HepG2 (cell line): ENCODE measurements around the gene MED25. TPM values are rescaled to one million over a fixed set of nuclear protein-coding genes. Genes with fewer than 3 reads are reported as not detected.
A peak's percentile ranks its signal among the peaks of the same experiment; 100 is the strongest.

Source experiments
- HDAC6 ChIP-seq: fragments of 200-600 bp; sonication (generic); IDR thresholded peaks from 2 replicates; pipeline ENCODE4 v1.7.0; 2017; ENCODE audit warnings: mild to moderate bottlenecking, antibody characterized with exemption, low read length, low read depth
- HMG20B ChIP-seq: conservative IDR thresholded peaks from 2 replicates; pipeline ENCODE4 v1.6.1; 2016; ENCODE audit warnings: missing genetic modification reagents, missing compliant biosample characterization
- JUN ChIP-seq: sonication (generic); formaldehyde crosslinking; IDR thresholded peaks from 2 replicates; pipeline ENCODE4 v1.4.0; 2020; ENCODE audit warnings: mild to moderate bottlenecking, missing genetic modification reagents
- KDM5A ChIP-seq: fragments of 200-600 bp; sonication (generic); IDR thresholded peaks from 2 replicates; pipeline ENCODE4 v1.7.0; 2018; ENCODE audit warnings: antibody characterized with exemption, mild to moderate bottlenecking, low read length, borderline replicate concordance
- KLF16 ChIP-seq, 2 experiments: sonication (generic) in 1 of 2; formaldehyde crosslinking in 1 of 2; IDR thresholded peaks; 2 replicates each; pipeline versions ENCODE4 v1.6.1 to v1.8.0; 2016 to 2023; ENCODE audit warnings: missing genetic modification reagents in 2 of 2, missing compliant biosample characterization in 1 of 2
- MBD4 ChIP-seq: IDR thresholded peaks from 2 replicates; pipeline ENCODE4 v1.6.1; 2012; ENCODE audit warnings: low read length, inconsistent platforms, borderline replicate concordance
- NRL ChIP-seq: sonication (generic); formaldehyde crosslinking; IDR thresholded peaks from 2 replicates; pipeline ENCODE4 v1.5.0; 2020; ENCODE audit warnings: missing genetic modification reagents, mild to moderate bottlenecking, moderate library complexity, borderline replicate concordance
- PAWR ChIP-seq: sonication (generic); formaldehyde crosslinking; IDR thresholded peaks from 2 replicates; pipeline ENCODE4 v1.4.0; 2020; ENCODE audit warnings: missing genetic modification reagents, mild to moderate bottlenecking, borderline replicate concordance
- RFX1 ChIP-seq: fragments of 450-650 bp; IDR thresholded peaks from 2 replicates; pipeline ENCODE4 v1.6.1; 2017
- SAP130 ChIP-seq: IDR thresholded peaks from 2 replicates; pipeline ENCODE4 v1.6.1; 2016; ENCODE audit warnings: low read depth
- SMAD1 ChIP-seq: sonication (generic); formaldehyde crosslinking; IDR thresholded peaks from 2 replicates; pipeline ENCODE4 v1.4.0; 2020; ENCODE audit warnings: missing genetic modification reagents, low read depth, mild to moderate bottlenecking, borderline replicate concordance
- SNAPC4 ChIP-seq: sonication (generic); formaldehyde crosslinking; IDR thresholded peaks from 2 replicates; pipeline ENCODE4 v1.4.0; 2020; ENCODE audit warnings: mild to moderate bottlenecking, missing genetic modification reagents
- TRAFD1 ChIP-seq: sonication (generic); formaldehyde crosslinking; IDR thresholded peaks from 2 replicates; pipeline ENCODE4 v1.5.1; 2020; ENCODE audit warnings: missing genetic modification reagents, mild to moderate bottlenecking, borderline replicate concordance
- XRCC5 ChIP-seq: fragments of 200-400 bp; formaldehyde crosslinking; optimal IDR thresholded peaks from 2 replicates; pipeline ENCODE3; 2017; ENCODE audit warnings: mild to moderate bottlenecking, low read length
- ZBTB8A ChIP-seq: sonication (generic); formaldehyde crosslinking; IDR thresholded peaks from 2 replicates; pipeline ENCODE4 v1.4.0; 2020; ENCODE audit warnings: mild to moderate bottlenecking, low read depth, missing genetic modification reagents, borderline replicate concordance
- ZNF136 ChIP-seq: sonication (generic); formaldehyde crosslinking; IDR thresholded peaks from 2 replicates; pipeline ENCODE4 v1.8.1; 2022; ENCODE audit warnings: low read depth, mild to moderate bottlenecking, moderate library complexity, missing genetic modification reagents
- ZNF362 ChIP-seq: sonication (generic); formaldehyde crosslinking; IDR thresholded peaks from 2 replicates; pipeline ENCODE4 v1.4.0; 2020; ENCODE audit warnings: missing genetic modification reagents, mild to moderate bottlenecking, borderline replicate concordance
- ZNF430 ChIP-seq: sonication (generic); formaldehyde crosslinking; IDR thresholded peaks from 2 replicates; pipeline ENCODE4 v1.9.0; 2021; ENCODE audit warnings: mild to moderate bottlenecking, missing genetic modification reagents
- ZNF562 ChIP-seq: sonication (generic); formaldehyde crosslinking; IDR thresholded peaks from 2 replicates; pipeline ENCODE4 v1.8.0; 2022; ENCODE audit warnings: missing genetic modification reagents, borderline replicate concordance
- ZNF740 ChIP-seq: sonication (generic); formaldehyde crosslinking; IDR thresholded peaks from 2 replicates; pipeline ENCODE4 v1.4.0; 2020; ENCODE audit warnings: missing genetic modification reagents
- ZSCAN29 ChIP-seq: sonication (generic); formaldehyde crosslinking; conservative IDR thresholded peaks from 2 replicates; pipeline ENCODE4 v1.4.0; 2020; ENCODE audit warnings: mild to moderate bottlenecking, missing genetic modification reagents
- polyA plus RNA-seq, 8 experiments: library from polyadenylated mRNA; depleted of rRNA in 3 of 8; stranded (reverse) in 7 of 8; unstranded in 1 of 8; fragments of >200 nt; fragmentation: Illumina TruSeq in 4 of 8; extraction: Trizol in 4 of 8; gene quantifications; 2 replicates each; pipeline versions ENCODE4 v1.2.1 to v1.2.3, GENCODE V29; 2011 to 2016; ENCODE audit warnings: low read depth in 4 of 8, missing spikeins in 1 of 8, mixed read lengths in 1 of 8; ENCODE audit not compliant: insufficient read depth in 1 of 8
- total RNA-seq, 5 experiments: library from RNA; depleted of rRNA; stranded (reverse); fragments of >200 nt; fragmentation: Illumina TruSeq; extraction: Trizol; gene quantifications; 2 replicates each; pipeline ENCODE4 v1.2.3, GENCODE V29; 2016; ENCODE audit warnings: low read depth in 1 of 5

Gene MED25
- total and polyA plus RNA-seq, 2 of the 13 experiments (the other 11 are each of a cell fraction or from before 2014, with no cell fraction given): 11.1 to 15.1 TPM

- TF ChIP-seq ZNF136 (CRISPR knock-in tag) (no peak), HMG20B (CRISPR knock-in tag) (no peak), ZNF740 (CRISPR knock-in tag) (no peak), RFX1 (no peak), TRAFD1 (no peak), ZBTB8A (CRISPR knock-in tag) (no peak), ZNF562 (CRISPR knock-in tag) (no peak), XRCC5 (no peak), ZNF430 (CRISPR knock-in tag) (0 out of 2 replicates have a peak, but pooled peaks have one; percentile 19), HDAC6 (no peak), KDM5A (peak; percentile 54; the same call in 1 of the 2 replicates), SAP130 (CRISPR knock-in tag) (peak; percentile 71), JUN (CRISPR knock-in tag) (no peak), ZSCAN29 (CRISPR knock-in tag) (no peak), SNAPC4 (CRISPR knock-in tag) (no peak; the same call in 1 of the 2 replicates), NRL (CRISPR knock-in tag) (no peak), MBD4 (no peak), PAWR (CRISPR knock-in tag) (no peak), SMAD1 (no peak), ZNF362 (no peak), KLF16 (CRISPR knock-in tag; IDR thresholded peaks at IDR 0.05) (peak in 1 of 2 experiments; percentile 55; a peak in 1 of 4 replicates)
Observed at GRCh38 chr19:49850487-49851342, 32.6 kb downstream of the MED25 start, which contains the start of gene PTOV1 (continued).
